Measurements from ENCODE around the gene DAB1. TPM values are rescaled to one million over a fixed set of nuclear protein-coding genes. Genes with fewer than 3 reads are reported as not detected.

DAB1 gene
- total and polyA plus RNA-seq, 12 donors = 0.04 to 2.1 (median 0.59) TPM; not detected in 2

- no peaks in the 10 kb centered on the region for H3K4me1 ChIP-seq (replicated peaks in 1 of 2)
- DNase-seq = no peak
- H3K27ac ChIP-seq = no peak overlapping the region
- no peaks in the 10 kb centered on the region for H3K27me3 ChIP-seq
- no peaks in the 10 kb centered on the region for H3K9me3 ChIP-seq (replicated peaks in 1 of 3)
- H3K4me3 ChIP-seq = no peak overlapping the region
- WGBS, 4 donors = 68 to 78% (median 73%) methylated on average over 4 of the region's 4 CpGs
- intact Hi-C loops (cut with DNase I) = no loop called here
- TF ChIP-seq CTCF (IDR thresholded peaks at IDR 0.05) (no peak), POLR2A (IDR thresholded peaks at IDR 0.05) (no peak)
- no peaks in the 10 kb centered on the region for H3K36me3 ChIP-seq (replicated peaks in 1 of 2)
These were observed 386.9 kb downstream of the DAB1 start for GRCh38 chr1:57036641-57037579.

GRCh38 chr1:57034713-57035112 lies 389.1 kb downstream of the DAB1 start:
- no peaks in the 10 kb centered on the region for H3K4me1 ChIP-seq (replicated peaks in 1 of 2)
- no peaks in the 10 kb centered on the region for H3K36me3 ChIP-seq (replicated peaks in 1 of 2)
- no peaks in the 10 kb centered on the region for H3K27me3 ChIP-seq
- no peak overlapping the region for H3K4me3 ChIP-seq
- no peaks in the 10 kb centered on the region for H3K9me3 ChIP-seq (replicated peaks in 1 of 3)
- intact Hi-C loops (cut with DNase I) = no loop called here
- TF ChIP-seq CTCF (IDR thresholded peaks at IDR 0.05) = no peak
- no peak for TF ChIP-seq POLR2A (IDR thresholded peaks at IDR 0.05)
- no peak for DNase-seq
- H3K27ac ChIP-seq = no peak overlapping the region
- WGBS, 4 donors = 69 to 91% (median 78%) methylated on average over 2 of the region's 2 CpGs

- no peak for TF ChIP-seq POLR2A (IDR thresholded peaks at IDR 0.05)
- no peak for TF ChIP-seq CTCF (IDR thresholded peaks at IDR 0.05)
- no peaks in the 10 kb centered on the region for H3K36me3 ChIP-seq (replicated peaks in 1 of 2)
- no peaks in the 10 kb centered on the region for H3K9me3 ChIP-seq (replicated peaks in 1 of 3)
- no peaks in the 10 kb centered on the region for H3K4me1 ChIP-seq (replicated peaks in 1 of 2)
- H3K27ac ChIP-seq = no peak overlapping the region
- DNase-seq = no peak
- no peaks in the 10 kb centered on the region for H3K27me3 ChIP-seq
- intact Hi-C loops (cut with DNase I) = no loop called here
- H3K4me3 ChIP-seq = no peak overlapping the region
- WGBS, 4 donors = 67 to 71% (median 69%) methylated on average over 8 of the region's 8 CpGs
These were observed 390.4 kb downstream of the DAB1 start for GRCh38 chr1:57033222-57034001.

GRCh38 chr1:57026624-57027354 lies 397.1 kb downstream of the DAB1 start:
- intact Hi-C loops (cut with DNase I) = no loop called here
- H3K36me3 ChIP-seq (replicated peaks in 1 of 2) = no peaks in the 10 kb centered on the region
- WGBS, 4 donors = 55 to 71% (median 63%) methylated on average over 4 of the region's 4 CpGs

More at GRCh38 chr1:57026624-57027354, 397.1 kb downstream of the DAB1 start:
- no peak overlapping the region for H3K27ac ChIP-seq
- no peak for DNase-seq
- H3K27me3 ChIP-seq = no peaks in the 10 kb centered on the region
- TF ChIP-seq CTCF (IDR thresholded peaks at IDR 0.05) (no peak), POLR2A (IDR thresholded peaks at IDR 0.05) (no peak)
- no peak overlapping the region for H3K4me3 ChIP-seq
- no peaks in the 10 kb centered on the region for H3K9me3 ChIP-seq (replicated peaks in 1 of 3)
- H3K4me1 ChIP-seq (replicated peaks in 1 of 2) = no peaks in the 10 kb centered on the region
